Caki2 (cell line): ENCODE data around the gene ANK3. TPM values are rescaled to one million over a fixed set of nuclear protein-coding genes. Genes with fewer than 3 reads are reported as not detected.

ENCODE experiments used
- DNase-seq: peaks from one replicate; pipeline ENCODE4 v3.0.0-alpha.2; 2015; ENCODE audit warnings: low read depth
- in situ Hi-C: cut with HindIII; loops from 2 replicates; pipeline ENCODE4 v1.10.0; 2016; ENCODE audit warnings: low sequenced_read_pairs, low pct_unique_long_range_greater_than_20kb, mixed read lengths
- total RNA-seq: library from RNA; depleted of rRNA; stranded (reverse); fragments of >200 nt; shearing (Covaris generic); gene quantifications from 2 replicates; pipeline ENCODE4 v1.2.3, GENCODE V29; 2014; ENCODE audit warnings: low replicate concordance

The ANK3 gene
- total RNA-seq, 1 experiment from 2014 or later = 14.2 TPM

DNA sequence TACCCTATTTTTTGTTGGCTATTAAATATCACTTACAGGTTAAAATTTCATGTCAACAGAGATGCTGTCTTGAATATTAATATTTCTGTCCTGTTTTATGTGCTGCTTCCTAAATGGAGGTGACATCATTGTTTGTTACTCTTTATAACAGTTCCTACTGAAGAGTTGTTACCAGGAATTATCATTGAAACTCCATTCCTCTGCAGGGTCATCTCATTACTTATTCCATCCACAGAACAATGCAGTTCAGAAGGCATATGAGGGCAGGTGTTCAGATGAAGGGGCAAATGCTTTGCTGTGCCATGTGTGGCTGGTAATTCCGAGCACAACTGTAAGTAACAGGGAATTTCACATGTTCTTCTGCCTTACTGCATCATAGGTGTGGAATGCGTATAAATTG is 113.4 kb downstream of the ANK3 start:
- no peak for DNase-seq
- in situ Hi-C loops = no loop called here

DNA sequence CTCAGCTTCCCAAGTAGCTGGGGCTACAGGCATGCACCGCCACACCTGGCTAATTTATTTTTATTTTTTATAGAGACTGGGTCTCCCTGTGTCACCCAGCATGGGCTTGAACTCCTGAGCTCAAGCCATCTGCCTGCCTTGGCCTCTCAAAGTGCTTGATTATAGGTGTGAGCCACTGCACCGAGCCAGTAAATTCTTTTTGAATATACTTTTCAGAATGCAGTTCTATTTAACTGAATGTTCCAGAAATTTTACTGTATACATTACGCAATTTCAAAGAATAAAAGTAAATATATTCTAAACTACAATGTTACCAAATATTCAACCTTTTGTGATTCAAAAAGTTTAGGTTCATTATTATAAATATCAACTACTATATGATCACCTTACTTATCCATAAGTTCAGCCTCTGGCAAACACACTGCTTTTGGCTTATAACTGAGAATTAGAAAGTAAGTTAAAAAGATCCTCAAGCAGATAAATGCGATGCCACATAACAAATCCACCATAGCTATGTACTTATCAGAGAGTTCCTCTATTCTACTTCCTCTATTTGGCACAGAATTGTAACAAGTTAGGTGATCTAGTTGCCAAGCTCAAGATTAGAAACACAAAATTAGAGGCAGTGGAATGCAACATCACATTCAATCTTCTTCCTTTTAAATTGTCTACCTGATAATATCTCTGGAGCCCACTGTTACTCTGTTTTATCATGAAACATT is 118.2 kb downstream of the ANK3 start:
- DNase-seq = no peak
- in situ Hi-C loops = no loop called here

DNA sequence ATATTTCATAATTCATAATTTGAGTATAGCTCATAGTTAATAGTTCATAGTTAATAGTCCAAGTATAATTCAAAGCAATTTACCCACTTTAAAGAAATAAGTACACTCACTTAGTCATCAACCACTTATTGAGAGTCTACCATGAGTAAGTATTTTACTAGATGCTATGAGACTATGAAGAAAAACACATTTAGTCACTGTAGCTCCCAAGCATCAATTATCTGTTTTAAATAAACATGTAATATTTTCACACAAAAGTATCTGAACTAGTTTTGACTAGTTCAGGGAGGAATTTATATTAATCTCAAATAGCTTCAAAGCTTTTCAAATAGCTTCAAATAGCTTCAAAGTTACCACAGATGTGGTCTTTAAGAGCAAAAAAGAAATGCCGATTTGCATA is 119.2 kb downstream of the ANK3 start:
- in situ Hi-C loops = no loop called here
- DNase-seq = no peak

DNA sequence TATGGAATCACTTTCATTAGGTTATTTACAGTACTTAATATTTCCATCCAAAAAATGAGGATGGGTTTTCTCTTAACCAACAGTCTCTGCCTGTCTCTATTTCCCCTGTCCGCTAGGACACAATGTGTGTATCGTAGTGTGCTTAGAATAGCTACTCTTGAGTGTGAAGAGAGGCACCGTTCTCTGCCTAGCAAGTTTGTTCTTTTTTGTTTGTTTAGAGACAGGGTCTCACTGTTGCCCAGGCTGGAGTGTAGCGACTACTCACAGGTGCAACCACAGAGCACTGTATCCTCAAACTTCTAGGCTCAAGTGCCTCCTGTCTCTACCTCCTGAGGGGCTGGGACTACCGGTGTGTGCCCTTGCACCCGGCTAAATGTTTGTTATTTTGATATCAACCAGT is 121.9 kb downstream of the ANK3 start:
- in situ Hi-C loops = no loop called here
- no peak for DNase-seq

DNA sequence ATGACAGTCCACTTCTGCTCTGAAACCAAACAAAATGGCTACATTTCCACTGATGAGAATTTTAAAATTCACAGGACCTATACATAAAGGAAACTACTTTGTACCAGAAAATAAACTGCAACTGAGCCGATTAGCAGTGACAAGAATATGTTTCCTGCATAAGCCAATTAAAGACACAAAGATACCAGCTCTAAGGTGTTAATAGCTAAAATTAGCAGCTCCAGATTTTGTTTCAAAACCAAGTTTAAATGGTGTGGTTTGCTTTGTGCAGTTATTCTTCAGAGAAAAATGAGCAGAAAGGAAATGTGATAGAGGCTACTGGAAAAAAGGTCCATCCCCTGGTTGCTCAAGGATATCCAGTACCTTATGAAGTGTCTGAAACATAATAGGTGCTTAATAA is 123.2 kb downstream of the ANK3 start:
- in situ Hi-C loops = no loop called here
- DNase-seq = no peak

DNA sequence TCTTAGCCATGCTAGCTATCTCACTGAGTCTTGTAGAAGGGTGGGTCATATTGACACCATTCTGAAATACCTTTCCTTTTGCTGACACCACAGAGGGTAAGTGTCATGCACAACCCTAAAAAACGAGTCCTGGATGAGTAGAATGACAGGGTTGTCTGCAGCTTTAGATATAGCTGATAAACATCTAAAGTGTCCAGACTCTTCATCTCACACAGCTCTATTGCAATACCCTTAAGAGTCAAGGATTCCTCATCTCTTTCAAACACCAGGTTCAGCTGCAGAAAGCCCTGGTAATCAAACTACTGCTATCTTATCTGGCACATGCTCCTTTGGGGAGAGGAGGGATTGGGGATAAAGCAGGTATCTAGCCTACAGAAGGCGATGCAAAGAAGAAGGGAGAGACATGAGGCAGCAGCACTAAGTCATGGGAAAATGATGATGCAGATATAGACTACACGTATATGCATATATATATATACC is 127.0 kb downstream of the ANK3 start:
- no peak for DNase-seq
- in situ Hi-C loops = no loop called here

DNA sequence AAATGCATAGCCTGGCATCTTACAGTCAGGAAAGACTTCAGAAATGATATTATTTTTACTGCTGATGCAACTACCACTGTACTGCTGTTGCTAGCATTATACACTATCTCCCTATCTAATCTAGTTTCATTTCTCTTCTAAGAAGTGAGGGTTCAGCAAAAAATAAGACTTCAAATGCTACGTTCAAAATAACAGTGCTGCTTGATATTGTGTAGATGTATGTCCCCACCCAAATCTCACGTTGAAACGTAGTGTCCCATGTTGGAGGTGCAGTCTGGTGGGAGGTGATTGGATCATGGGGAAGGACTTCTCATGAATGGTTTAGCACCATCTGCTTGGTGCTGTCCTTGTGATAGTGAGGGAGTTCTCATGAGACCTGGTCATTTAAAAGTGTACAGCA is 129.4 kb downstream of the ANK3 start:
- in situ Hi-C loops = no loop called here
- no peak for DNase-seq

DNA sequence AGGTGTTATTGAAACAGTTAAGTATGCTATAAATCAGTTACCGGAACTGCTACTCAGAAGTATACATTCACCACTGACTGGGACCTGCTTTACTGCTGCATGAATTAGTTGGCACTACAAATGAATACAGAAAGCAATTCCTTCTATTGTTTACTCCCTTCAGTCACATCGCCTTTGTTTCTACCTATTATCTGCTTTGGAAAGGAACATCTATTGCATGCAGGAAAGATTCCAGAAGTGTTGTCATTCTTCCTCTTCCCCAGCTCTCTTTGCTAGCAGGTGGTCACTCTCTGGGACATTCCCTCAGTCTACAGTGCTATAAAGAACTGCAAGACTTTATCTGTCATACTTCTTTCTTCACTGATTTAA is 131.3 kb downstream of the ANK3 start:
- in situ Hi-C loops = no loop called here
- no peak for DNase-seq

DNA sequence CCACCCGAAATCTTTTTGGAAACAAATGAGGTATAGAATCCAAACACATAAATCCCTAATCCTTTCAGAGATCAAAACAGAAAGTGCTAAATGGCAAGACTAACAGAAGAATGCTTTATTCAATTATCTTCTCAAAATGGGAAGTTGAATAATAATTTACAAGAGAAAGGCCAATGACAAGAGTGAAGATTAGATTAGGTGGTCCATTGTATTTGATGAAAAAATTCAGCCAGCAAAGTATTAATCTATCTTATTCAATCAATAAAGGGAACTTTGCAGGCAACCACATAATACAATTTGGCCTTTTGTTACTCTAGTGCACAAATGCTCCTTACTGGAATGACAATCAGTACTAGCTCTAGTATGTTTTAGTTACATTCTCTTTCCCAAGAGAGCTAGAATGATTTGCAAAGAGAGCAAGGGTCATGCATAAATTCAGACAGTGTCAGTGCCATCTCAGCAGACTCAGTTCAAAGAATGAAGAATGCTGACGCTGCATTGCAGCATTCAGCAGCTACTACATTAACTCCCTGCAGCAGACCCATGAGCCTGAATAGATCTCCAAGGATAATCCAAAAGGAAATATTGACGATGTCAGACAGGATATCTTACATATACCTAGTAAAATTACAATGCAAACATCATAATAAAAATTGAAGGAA is 131.8 kb downstream of the ANK3 start:
- in situ Hi-C loops = no loop called here
- DNase-seq = no peak

DNA sequence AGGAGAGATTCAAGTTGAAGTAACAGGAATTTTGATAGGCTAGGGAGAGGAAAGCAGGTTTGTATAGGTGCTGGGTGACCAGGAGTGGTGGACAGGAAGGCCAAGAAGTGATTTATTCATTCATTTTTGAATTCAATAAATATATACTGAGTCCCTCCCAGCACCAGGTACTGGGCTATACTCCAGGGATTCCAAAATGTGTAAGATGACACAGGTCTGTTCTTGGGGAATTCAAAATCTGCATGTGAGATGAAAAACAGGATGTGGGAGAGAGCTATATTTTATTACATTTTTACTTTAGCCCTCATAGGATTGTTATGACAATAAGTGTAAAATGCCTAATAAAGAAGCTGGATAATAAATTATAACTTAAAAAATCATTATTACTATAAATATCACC is 134.9 kb downstream of the ANK3 start:
- in situ Hi-C loops = no loop called here
- no peak for DNase-seq

DNA sequence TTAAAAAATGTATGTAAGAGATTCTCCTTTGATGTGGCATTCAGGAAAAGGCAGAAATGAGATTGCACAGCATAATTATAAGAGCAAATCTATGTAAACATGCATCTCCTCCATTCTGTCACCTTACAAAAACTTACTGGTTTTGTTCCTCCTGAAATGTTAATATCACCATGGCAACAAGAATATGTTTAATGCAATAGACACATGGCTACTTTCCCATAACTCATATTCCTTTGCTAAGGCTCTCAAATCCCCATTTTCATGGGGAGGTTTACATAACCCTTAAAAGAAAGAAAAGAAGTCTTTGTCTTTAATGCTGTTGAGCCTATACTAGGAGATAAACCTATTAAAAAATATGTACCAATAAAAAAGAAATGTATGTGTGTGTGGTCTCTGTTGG is 136.2 kb downstream of the ANK3 start:
- in situ Hi-C loops = no loop called here

DNA sequence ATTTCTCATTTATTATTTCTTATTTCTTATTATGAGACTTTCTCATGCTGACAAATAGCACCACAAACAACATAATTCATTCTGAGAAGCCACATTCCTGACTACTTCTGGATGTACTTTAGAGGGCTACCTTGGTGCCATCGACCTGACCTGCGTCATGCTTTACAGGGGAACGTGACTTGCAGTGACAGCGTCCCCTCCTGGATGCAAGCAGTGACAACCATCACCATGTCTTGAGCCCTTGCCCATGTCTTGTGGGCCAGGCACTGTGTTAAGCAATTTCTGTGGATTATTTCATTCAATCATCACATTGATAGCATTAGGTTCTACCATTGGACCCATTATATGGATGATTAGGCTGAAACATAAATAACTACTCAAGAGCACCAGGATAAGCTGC is 137.0 kb downstream of the ANK3 start:
- in situ Hi-C loops = no loop called here
- no peak for DNase-seq

More for the DNA sequence above, 136.2 kb downstream of the ANK3 start:
- DNase-seq = no peak

DNA sequence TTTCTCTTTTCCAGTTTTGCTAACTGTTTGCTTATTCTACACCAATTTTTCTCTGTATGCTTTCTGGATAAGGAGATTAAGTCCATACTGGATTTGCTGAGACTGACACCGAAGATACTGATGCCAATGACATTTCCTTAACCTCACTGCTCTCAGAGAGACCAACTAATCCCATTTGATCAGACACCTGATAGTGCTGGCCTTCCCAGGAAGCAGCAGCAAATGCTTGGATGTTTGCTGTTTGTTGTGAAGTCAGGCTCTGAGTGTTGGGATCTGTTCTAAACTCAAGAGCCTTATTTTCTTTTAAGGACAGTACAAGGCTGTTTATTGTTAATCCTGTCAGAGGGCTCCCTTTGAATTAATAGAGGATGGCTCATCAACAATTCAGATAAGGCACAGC is 143.3 kb downstream of the ANK3 start:
- in situ Hi-C loops = no loop called here
- DNase-seq = no peak

DNA sequence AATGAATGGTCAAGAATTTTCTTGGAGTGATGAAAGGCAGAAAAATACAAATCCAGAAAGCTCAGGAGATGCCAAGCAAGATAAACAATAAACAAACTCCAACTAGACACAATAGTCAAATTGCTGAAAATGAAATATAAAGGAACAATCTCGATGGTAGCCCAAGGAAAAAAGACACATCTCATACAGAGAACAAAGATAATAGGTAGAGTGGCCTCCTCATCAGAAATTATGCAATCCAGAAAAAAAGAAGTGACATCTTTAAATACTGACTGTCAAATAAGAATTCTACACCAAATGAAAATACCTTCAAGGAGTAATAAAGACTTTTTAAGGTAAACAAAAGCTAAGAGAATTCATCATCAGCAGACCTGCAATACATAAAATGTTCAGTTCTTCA is 150.4 kb downstream of the ANK3 start:
- DNase-seq = no peak
- in situ Hi-C loops = no loop called here

DNA sequence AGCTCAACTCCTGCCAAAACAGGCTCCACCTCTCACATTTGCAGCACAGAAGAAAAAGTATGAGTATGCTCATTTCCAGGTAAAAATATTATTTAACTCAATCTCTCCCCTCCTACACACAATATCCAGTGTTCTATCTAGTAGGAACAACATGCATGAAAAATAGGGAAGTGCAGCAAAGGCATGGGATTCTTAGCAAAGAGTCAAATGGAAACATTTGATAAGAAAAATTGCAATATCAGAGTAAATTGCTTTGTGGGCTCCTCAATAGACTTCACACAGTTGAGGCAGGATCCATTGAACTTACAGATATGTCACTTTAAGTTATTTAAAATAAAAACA is 150.9 kb downstream of the ANK3 start:
- in situ Hi-C loops = no loop called here

DNA sequence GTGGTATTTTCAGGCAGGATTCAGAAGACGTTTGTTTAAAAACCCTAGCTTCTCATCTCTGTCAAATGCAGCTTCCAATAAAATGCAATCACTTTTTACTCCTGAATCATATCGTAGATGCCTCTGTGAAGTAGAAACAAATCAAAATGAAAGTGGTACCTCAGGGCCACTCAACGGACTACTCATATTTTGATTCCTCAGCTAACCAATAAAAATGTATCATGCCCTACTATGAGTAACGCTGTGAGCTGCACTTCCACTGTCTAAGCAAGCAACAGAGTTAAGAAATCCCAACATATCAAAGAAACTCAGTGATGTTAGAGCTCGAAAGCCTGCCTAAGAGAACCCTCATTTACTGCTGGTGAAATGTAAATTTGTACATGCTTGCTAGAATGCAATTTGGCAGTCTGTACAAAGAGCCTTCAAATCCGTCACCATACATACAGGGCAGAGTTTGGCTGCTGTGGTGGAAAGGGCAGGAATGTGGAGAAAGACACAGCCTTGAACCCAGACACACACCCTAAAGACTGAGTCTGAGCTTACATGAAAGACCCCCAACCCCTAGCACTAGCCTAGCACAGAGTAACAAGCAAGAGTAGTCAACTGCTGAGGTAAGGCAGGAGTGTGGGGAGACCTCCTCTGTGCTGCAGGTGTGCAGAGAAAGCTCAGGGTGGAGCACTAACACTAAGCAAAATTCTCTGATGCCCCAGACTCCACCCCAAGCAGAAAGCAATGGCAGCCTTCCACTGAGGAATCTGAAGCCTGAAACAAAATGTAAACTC is 151.5 kb downstream of the ANK3 start:
- DNase-seq = peak; percentile 29
- in situ Hi-C loops = no loop called here

More for the DNA sequence above, 150.9 kb downstream of the ANK3 start:
- no peak for DNase-seq

DNA sequence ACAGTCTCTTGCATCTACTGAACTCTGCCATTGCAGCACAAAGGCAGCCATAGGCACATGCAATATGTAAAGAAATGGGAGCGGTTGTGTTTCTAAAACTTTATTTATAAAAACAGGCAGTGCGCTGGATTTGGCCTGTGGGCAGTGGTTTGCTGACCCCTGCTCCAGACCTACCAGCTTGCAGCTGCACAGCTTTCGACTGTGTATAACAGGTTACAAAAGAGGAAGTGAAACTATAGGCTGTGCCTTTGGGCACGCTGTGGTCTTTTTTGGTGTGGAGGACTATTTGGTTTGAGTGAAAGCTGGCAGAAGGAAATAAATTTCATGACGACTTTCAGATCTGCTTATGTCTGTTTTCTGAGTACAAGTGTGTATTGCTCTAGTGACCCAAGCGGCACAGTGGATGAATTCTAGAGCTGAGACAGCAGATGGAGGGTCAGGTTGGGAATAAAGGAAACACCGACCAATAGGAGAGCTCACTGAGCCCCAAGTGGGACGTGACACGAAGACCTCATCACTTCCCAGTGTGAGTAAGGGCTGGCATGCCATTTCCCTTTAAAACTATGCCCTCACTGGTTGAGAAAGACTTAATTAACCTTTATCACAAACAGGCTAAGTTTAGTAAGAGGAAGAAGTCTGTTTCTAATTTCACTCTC is 152.7 kb downstream of the ANK3 start:
- DNase-seq = no peak
- in situ Hi-C loops = no loop called here

DNA sequence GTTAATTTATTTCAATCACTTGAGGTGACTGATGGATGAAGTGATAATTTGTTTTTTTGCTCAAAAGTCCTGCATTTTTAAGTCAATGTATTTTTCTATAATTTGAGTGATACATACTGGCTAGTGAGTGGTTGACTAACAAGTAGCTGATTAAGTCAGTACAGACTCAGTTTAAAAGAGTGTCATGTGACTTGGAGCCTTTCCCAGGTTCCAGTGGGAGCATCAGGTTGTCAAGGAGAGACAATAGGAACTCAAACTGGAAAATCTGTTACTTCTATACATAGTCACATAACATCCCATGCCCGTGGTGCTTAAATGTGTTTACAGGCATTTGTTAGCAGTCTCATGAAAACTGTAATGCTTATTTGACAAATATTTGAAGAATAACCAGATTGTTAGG is 154.7 kb downstream of the ANK3 start:
- in situ Hi-C loops = no loop called here

DNA sequence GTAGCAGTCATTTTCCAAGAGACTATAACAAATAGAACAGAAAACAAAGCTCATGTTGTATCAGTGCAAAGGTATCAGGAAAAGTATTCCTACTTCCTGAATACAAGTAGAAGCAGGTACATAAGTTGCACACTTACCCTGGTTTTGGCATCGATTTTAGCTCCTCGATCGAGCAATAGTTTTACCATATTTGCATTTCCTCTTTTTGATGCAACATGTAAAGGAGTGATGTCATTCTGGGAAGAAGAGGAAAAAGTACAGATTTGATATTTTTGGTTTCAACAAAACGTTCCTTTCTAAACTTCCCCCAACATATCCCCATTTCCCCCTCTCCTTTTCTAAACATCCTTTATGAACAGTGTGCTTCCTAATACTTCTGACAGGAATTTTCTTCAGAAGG is 155.1 kb downstream of the ANK3 start:
- in situ Hi-C loops = no loop called here
- DNase-seq = no peak

More for the DNA sequence above, 154.7 kb downstream of the ANK3 start:
- no peak for DNase-seq
